PC-9 (cell line): ENCODE results near the gene F2RL2. TPM values are rescaled to one million over a fixed set of nuclear protein-coding genes. Genes with fewer than 3 reads are reported as not detected.

Experiments used
- BruUV-seq: library from RNA; stranded (reverse); fragments of 400-500 nt; replicated peaks from 2 replicates; lab custom pipeline; 2021; lab: Mats Ljungman, UMichigan
- CTCF ChIA-PET: fragments of 300-600 bp; sonication (Branson Sonifier 250); formaldehyde crosslinking; loops from one replicate; lab custom pipeline; 2022; ENCODE audit warnings: antibody characterized with exemption; lab: Charles Lee
- POLR2A ChIA-PET: fragments of 300-600 bp; sonication (Branson Sonifier 250); formaldehyde crosslinking; loops from one replicate; lab custom pipeline; 2022; ENCODE audit warnings: antibody characterized with exemption; ENCODE audit not compliant: unreplicated experiment; lab: Charles Lee
- DNase-seq, 2 experiments: peaks; one replicate each; pipeline versions ENCODE4 v3.0.0 to v3.0.0-alpha.2; 2015 to 2022; ENCODE audit warnings: mixed read lengths in 1 of 2
- H2AFZ ChIP-seq: fragments of 200-600 bp; sonication (generic); 2 replicates; pipeline ENCODE4 v1.8.1; 2017; ENCODE audit warnings: antibody characterized with exemption
- H3F3A ChIP-seq: fragments of 200-600 bp; sonication (generic); 2 replicates; pipeline ENCODE4 v1.8.1; 2017; ENCODE audit warnings: antibody characterized with exemption, mild to moderate bottlenecking, low read depth; ENCODE audit not compliant: insufficient read depth
- H3K27ac ChIP-seq: fragments of 200-600 bp; sonication (generic); 2 replicates; pipeline ENCODE4 v1.6.1; 2016; ENCODE audit warnings: mixed run types
- H3K27me3 ChIP-seq: fragments of 200-600 bp; sonication (generic); 2 replicates; pipeline ENCODE4 v1.6.1; 2016; ENCODE audit warnings: low read depth, mixed run types; ENCODE audit not compliant: insufficient read depth
- H3K36me3 ChIP-seq: fragments of 200-600 bp; sonication (generic); 2 replicates; pipeline ENCODE4 v1.6.1; 2016; ENCODE audit warnings: low read depth, mixed run types
- H3K4me1 ChIP-seq: fragments of 200-600 bp; sonication (generic); replicated peaks from 2 replicates; pipeline ENCODE4 v1.6.1; 2016; ENCODE audit warnings: mixed run types; ENCODE audit not compliant: insufficient read depth
- H3K4me2 ChIP-seq: fragments of 200-600 bp; sonication (generic); 2 replicates; pipeline ENCODE4 v1.6.1; 2017; ENCODE audit warnings: mixed run types
- H3K4me3 ChIP-seq: fragments of 200-600 bp; sonication (generic); 2 replicates; pipeline ENCODE4 v1.6.1; 2016; ENCODE audit warnings: mixed run types
- H3K79me2 ChIP-seq: fragments of 200-600 bp; sonication (generic); 2 replicates; pipeline ENCODE4 v1.6.1; 2017; ENCODE audit warnings: low read depth, mixed run types
- H3K9me2 ChIP-seq: fragments of 200-600 bp; sonication (generic); 2 replicates; pipeline ENCODE4 v1.8.1; 2017; ENCODE audit warnings: mild to moderate bottlenecking; ENCODE audit not compliant: insufficient read depth
- H3K9me3 ChIP-seq: fragments of 200-600 bp; sonication (generic); 2 replicates; pipeline ENCODE4 v1.8.1; 2016; ENCODE audit warnings: low read depth; ENCODE audit not compliant: insufficient read depth
- H4K20me1 ChIP-seq: fragments of 200-600 bp; sonication (generic); 2 replicates; pipeline ENCODE4 v1.8.1; 2017; ENCODE audit not compliant: insufficient read depth
- CTCF ChIP-seq: fragments of 200-600 bp; sonication (generic); conservative IDR thresholded peaks from 2 replicates; pipeline ENCODE4 v1.6.1; 2017; ENCODE audit warnings: mixed run types, antibody characterized with exemption, mild to moderate bottlenecking, moderate library complexity
- EZH2 ChIP-seq: fragments of 200-600 bp; sonication (generic); IDR thresholded peaks from 2 replicates; pipeline ENCODE4 v1.8.0; 2017; ENCODE audit warnings: antibody characterized with exemption, low read depth
- intact Hi-C: fragments of 100-400 bp; cut with micrococcal nuclease; formaldehyde crosslinking; loops from one replicate; pipeline ENCODE4 v1.10.0; 2022; ENCODE audit not compliant: unreplicated experiment
- total RNA-seq: library from RNA; stranded (reverse); gene quantifications from 2 replicates; pipeline ENCODE4 v1.2.3, GENCODE V29; 2021

F2RL2 gene
- total RNA-seq, 1 experiment from 2014 or later, result 3.5 TPM

GRCh38 chr5:76576996-76577395, 46.2 kb downstream of the F2RL2 start:
- Histone ChIP-seq H3K36me3 (no peaks in the 10 kb centered on the region), H3K4me3 (no peak overlapping the region), H3K9me2 (no peaks in the 10 kb centered on the region), H3K27me3 (no peaks in the 10 kb centered on the region), H4K20me1 (no peaks in the 10 kb centered on the region), H3K27ac (no peak overlapping the region), H3F3A (no peaks in the 10 kb centered on the region), H3K4me2 (no peak overlapping the region), H3K9me3 (no peaks in the 10 kb centered on the region), H3K79me2 (no peaks in the 10 kb centered on the region), H2AFZ (no peak overlapping the region), H3K4me1 (no peaks in the 10 kb centered on the region)
- POLR2A ChIA-PET, result interaction anchor here (0.7 kb wide), 1 partner anchor 383 kb away, joined by 12 read pairs; no protein-coding TSS in a partner anchor
- CTCF ChIA-PET, result no interaction called here
- intact Hi-C loops, result no loop called here
- DNase-seq, result no peak
- no TSS peak for BruUV-seq
- TF ChIP-seq CTCF, result no peak
- TF ChIP-seq EZH2, result no peak

GRCh38 chr5:76576450-76576849, 46.8 kb downstream of the F2RL2 start:
- Histone ChIP-seq H3F3A (no peaks in the 10 kb centered on the region), H3K9me3 (no peaks in the 10 kb centered on the region), H3K27ac (no peak overlapping the region), H3K27me3 (no peaks in the 10 kb centered on the region), H3K4me3 (no peak overlapping the region), H3K79me2 (no peaks in the 10 kb centered on the region), H3K36me3 (no peaks in the 10 kb centered on the region), H3K9me2 (no peaks in the 10 kb centered on the region), H2AFZ (no peak overlapping the region), H3K4me2 (no peak overlapping the region), H3K4me1 (no peaks in the 10 kb centered on the region), H4K20me1 (no peaks in the 10 kb centered on the region)
- no peak for DNase-seq
- intact Hi-C loops, result no loop called here
- no TSS peak for BruUV-seq
- ChIA-PET CTCF (no interaction called here), POLR2A (no interaction called here)
- TF ChIP-seq CTCF (no peak), EZH2 (no peak)

- Histone ChIP-seq H3K27me3 (no peaks in the 10 kb centered on the region), H3K79me2 (no peaks in the 10 kb centered on the region), H3K4me3 (no peak overlapping the region), H3K36me3 (no peaks in the 10 kb centered on the region), H3K9me2 (no peaks in the 10 kb centered on the region), H3K4me2 (no peak overlapping the region), H3K9me3 (no peaks in the 10 kb centered on the region), H2AFZ (no peak overlapping the region), H3K27ac (no peak overlapping the region), H3K4me1 (no peaks in the 10 kb centered on the region), H4K20me1 (no peaks in the 10 kb centered on the region), H3F3A (no peaks in the 10 kb centered on the region)
- TF ChIP-seq EZH2 (no peak), CTCF (no peak)
- intact Hi-C loops, result no loop called here
- no TSS peak for BruUV-seq
- no peak for DNase-seq
- ChIA-PET CTCF (interaction anchor here (0.6 kb wide), 1 partner anchor 14 kb away, joined by 4 read pairs; no protein-coding TSS in a partner anchor), POLR2A (interaction anchor here (0.6 kb wide), 1 partner anchor 1339 kb away, joined by 5 read pairs; no protein-coding TSS in a partner anchor)
Observed at GRCh38 chr5:76571559-76571958, 51.6 kb downstream of the F2RL2 start.
